Endothelial cell of umbilical vein (primary cell): ENCODE measurements around the gene ZNF835. TPM values are rescaled to one million over a fixed set of nuclear protein-coding genes. Genes with fewer than 3 reads are reported as not detected.

Experiments
- BruUV-seq: library from RNA; stranded (reverse); fragments of 400-500 nt; replicated peaks from 2 replicates; lab custom pipeline; 2021; lab: Mats Ljungman, UMichigan
- CTCF ChIA-PET: fragments of 300-600, 350-600 bp; sonication (Branson Sonifier 250); formaldehyde crosslinking; loops from one replicate; lab custom pipeline; 2021; ENCODE audit warnings: antibody characterized with exemption, inconsistent platforms; lab: Charles Lee
- POLR2A ChIA-PET: fragments of 300-600, 350-600 bp; sonication (Branson Sonifier 250); formaldehyde crosslinking; loops from one replicate; lab custom pipeline; 2021; ENCODE audit warnings: antibody characterized with exemption, inconsistent platforms; lab: Charles Lee
- DNase-seq: peaks from one replicate; pipeline ENCODE4 v3.0.0-alpha.2; 2011; ENCODE audit warnings: low read depth, low spot score
- FAIRE-seq: peaks from 2 replicates; lab custom pipeline; 2011; peaks lifted over from hg19 to GRCh38; lab: Jason Lieb, UNC
- H2AFZ ChIP-seq: 2 replicates; pipeline ENCODE4 v1.6.0; 2012; ENCODE audit warnings: low read depth, low read length, control low read depth, inconsistent platforms
- H3K27ac ChIP-seq: 2 replicates; pipeline ENCODE4 v1.5.1; 2011; ENCODE audit warnings: low read depth, mild to moderate bottlenecking, control low read depth, low read length, moderate library complexity; ENCODE audit not compliant: insufficient read depth
- H3K27me3 ChIP-seq, 2 experiments: 2 replicates each; pipeline versions ENCODE4 v1.6.0 to v1.6.1; 2011; ENCODE audit warnings: low read length in 2 of 2, mixed read lengths in 1 of 2; ENCODE audit not compliant: control insufficient read depth in 2 of 2, insufficient read depth in 2 of 2
- H3K36me3 ChIP-seq, 2 experiments: 2 replicates in 1 of 2; 3 replicates in 1 of 2; pipeline ENCODE4 v1.5.1; 2011; ENCODE audit warnings: low read length in 2 of 2, mild to moderate bottlenecking in 1 of 2, moderate library complexity in 1 of 2; ENCODE audit not compliant: control insufficient read depth in 2 of 2, insufficient read depth in 2 of 2; ENCODE audit errors: extremely low read depth in 1 of 2
- H3K4me1 ChIP-seq: 3 replicates; pipeline ENCODE4 v1.5.1; 2011; ENCODE audit warnings: mild to moderate bottlenecking, low read length; ENCODE audit not compliant: control insufficient read depth, insufficient read depth; ENCODE audit errors: extremely low read depth
- H3K4me2 ChIP-seq: 2 replicates; pipeline ENCODE4 v1.6.1; 2011; ENCODE audit warnings: low read length, control low read depth, mixed read lengths; ENCODE audit not compliant: insufficient read depth
- H3K4me3 ChIP-seq, 3 experiments: fragments of 200-600 bp in 1 of 3; sonication (generic), shearing (Covaris generic) in 1 of 3; replicated peaks in 1 of 3; 2 replicates each; pipeline ENCODE4 v1.5.1; 2011 to 2016; ENCODE audit warnings: control low read depth in 3 of 3, low read length in 3 of 3, mild to moderate bottlenecking in 2 of 3, inconsistent platforms in 1 of 3, low read depth in 1 of 3, moderate library complexity in 1 of 3; ENCODE audit not compliant: insufficient read depth in 1 of 3
- H3K79me2 ChIP-seq: 2 replicates; pipeline ENCODE4 v1.6.0; 2012; ENCODE audit warnings: low read length, inconsistent platforms; ENCODE audit not compliant: control insufficient read depth, insufficient read depth
- H3K9ac ChIP-seq: replicated peaks from 2 replicates; pipeline ENCODE3; 2011; ENCODE audit warnings: low read length, control low read depth; ENCODE audit not compliant: insufficient read depth; ENCODE audit errors: extremely low read depth
- H3K9me1 ChIP-seq: replicated peaks from 3 replicates; pipeline ENCODE4 v1.6.0; 2011; ENCODE audit warnings: mild to moderate bottlenecking, low read length; ENCODE audit not compliant: control insufficient read depth, insufficient read depth; ENCODE audit errors: extremely low read depth
- H3K9me3 ChIP-seq: replicated peaks from 2 replicates; pipeline ENCODE4 v1.5.1; 2012; ENCODE audit warnings: low read length, inconsistent platforms; ENCODE audit not compliant: control insufficient read depth, insufficient read depth
- H4K20me1 ChIP-seq: replicated peaks from 2 replicates; pipeline ENCODE3; 2011; ENCODE audit warnings: mild to moderate bottlenecking, low read length; ENCODE audit not compliant: control insufficient read depth, insufficient read depth; ENCODE audit errors: extremely low read depth
- EZH2 ChIP-seq: IDR thresholded peaks from 2 replicates; pipeline ENCODE4 v1.6.1; 2012; ENCODE audit warnings: borderline replicate concordance, low read depth, mild to moderate bottlenecking, moderate library complexity, low read length, inconsistent platforms; ENCODE audit not compliant: severe bottlenecking
- FOS ChIP-seq: IDR thresholded peaks from 2 replicates; pipeline ENCODE4 v1.6.1; 2011; ENCODE audit warnings: mild to moderate bottlenecking, low read length, moderate library complexity, borderline replicate concordance; ENCODE audit not compliant: insufficient read depth
- GATA2 ChIP-seq: IDR thresholded peaks from 2 replicates; pipeline ENCODE4 v1.7.0; 2011; ENCODE audit warnings: low read depth, mild to moderate bottlenecking, moderate library complexity, mixed read lengths, low read length; ENCODE audit not compliant: insufficient read length, insufficient read depth
- JUN ChIP-seq: IDR thresholded peaks from 2 replicates; pipeline ENCODE4 v1.6.1; 2011; ENCODE audit warnings: borderline replicate concordance, low read depth; ENCODE audit not compliant: insufficient read length, insufficient read depth
- MYC ChIP-seq: IDR thresholded peaks from one replicate; pipeline ENCODE4 v1.6.1; 2011; ENCODE audit warnings: mild to moderate bottlenecking, low read depth, low read length
- POLR2A ChIP-seq: IDR thresholded peaks from 2 replicates; pipeline ENCODE4 v1.6.1; 2012; ENCODE audit warnings: low read depth, mild to moderate bottlenecking, control low read depth, low read length
- POLR2AphosphoS5 ChIP-seq: IDR thresholded peaks from 2 replicates; pipeline ENCODE4 v1.6.1; 2012; ENCODE audit warnings: low read depth, mild to moderate bottlenecking, control low read depth, low read length, moderate library complexity; ENCODE audit not compliant: insufficient read depth
- dilution Hi-C: fragments of 300-500 bp; cut with MboI; formaldehyde crosslinking; loops from one replicate; pipeline ENCODE4 v1.15.0; 2019; ENCODE audit warnings: low sequenced_read_pairs; ENCODE audit not compliant: extremely low pct_ligation_motif_present
- intact Hi-C: fragments of 100-400 bp; cut with micrococcal nuclease; formaldehyde crosslinking; loops from one replicate; pipeline ENCODE4 v1.10.0; 2022
- polyA plus RNA-seq, 4 experiments: library from polyadenylated mRNA; depleted of rRNA in 3 of 4; stranded (reverse) in 3 of 4; unstranded in 1 of 4; fragments of >200 nt; gene quantifications; 2 replicates each; pipeline versions ENCODE4 v1.2.1 to v1.2.3, GENCODE V29; 2011 to 2012; ENCODE audit warnings: missing spikeins in 1 of 4
- total RNA-seq: library from RNA; stranded (reverse); gene quantifications from 2 replicates; pipeline ENCODE4 v1.2.3, GENCODE V29; 2021
- TF ChIP-seq, protein P1 (sequence below): IDR thresholded peaks from 2 replicates; pipeline ENCODE4 v1.6.1; 2011; ENCODE audit not compliant: insufficient read depth, insufficient read length
- TF ChIP-seq, protein P2 (sequence below), 2 donors: IDR thresholded peaks; 1 replicate in 1 of 2; 2 replicates in 1 of 2; pipeline ENCODE4 v1.5.1; 2011; ENCODE audit warnings: low read length in 2 of 2, mild to moderate bottlenecking in 2 of 2, moderate library complexity in 2 of 2, control low read depth in 1 of 2, inconsistent platforms in 1 of 2, low read depth in 1 of 2; ENCODE audit not compliant: insufficient read depth in 1 of 2; ENCODE audit errors: extremely low read depth in 1 of 2

Gene ZNF835
- total and polyA plus RNA-seq, 2 donors (not counting 3 experiments of a cell fraction or from before 2014, with no cell fraction given) = 0.01 TPM; not detected in 1

DNA sequence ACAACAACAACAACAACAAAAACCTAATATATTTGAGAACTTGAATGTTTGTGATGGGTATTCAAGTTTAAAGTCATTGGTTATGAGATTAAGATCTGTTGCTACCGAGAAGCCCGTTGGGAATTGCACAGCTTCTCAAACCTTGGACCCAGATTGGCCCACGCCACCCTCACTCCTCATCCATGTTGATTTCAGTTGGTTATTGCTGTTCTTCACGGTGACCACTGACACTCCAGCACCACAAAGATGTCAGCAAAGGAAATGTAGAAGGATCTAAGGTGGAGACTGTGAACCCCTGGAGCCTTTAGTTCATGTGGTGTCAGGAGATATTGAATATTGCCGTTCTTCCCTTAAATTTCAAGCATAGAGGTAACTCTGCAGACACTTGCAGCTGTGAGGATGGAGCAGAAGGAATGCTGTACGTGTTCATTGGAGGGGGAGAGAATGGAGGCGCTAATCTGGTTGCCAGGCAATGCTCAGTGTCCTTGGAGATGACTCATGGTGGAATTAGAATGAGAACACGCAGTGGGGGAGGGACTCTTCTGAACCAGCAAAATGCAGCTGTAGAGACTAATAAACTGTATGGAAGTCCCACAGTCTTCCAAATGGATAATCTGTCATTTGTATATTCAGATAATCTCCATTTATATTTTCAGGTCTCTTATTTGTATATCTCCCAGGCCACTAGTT lies 20.8 kb upstream of the ZNF835 start:
- no peak for FAIRE-seq
- Histone ChIP-seq H2AFZ (no peak overlapping the region), H4K20me1 (no peaks in the 10 kb centered on the region), H3K36me3 (no peaks in the 10 kb centered on the region), H3K27me3 (no peaks in the 10 kb centered on the region), H3K79me2 (no peaks in the 10 kb centered on the region), H3K9me1 (no peaks in the 10 kb centered on the region), H3K9ac (no peak overlapping the region), H3K27ac (no peak overlapping the region), H3K4me1 (no peaks in the 10 kb centered on the region), H3K4me3 (no peak overlapping the region), H3K4me2 (no peak overlapping the region), H3K9me3 (peaks cover 11% of the 10 kb centered on the region)
- BruUV-seq = no TSS peak
- dilution Hi-C loops = no loop called here
- intact Hi-C loops = no loop called here
- no peak for TF ChIP-seq POLR2AphosphoS5
- TF ChIP-seq, protein P1, sequence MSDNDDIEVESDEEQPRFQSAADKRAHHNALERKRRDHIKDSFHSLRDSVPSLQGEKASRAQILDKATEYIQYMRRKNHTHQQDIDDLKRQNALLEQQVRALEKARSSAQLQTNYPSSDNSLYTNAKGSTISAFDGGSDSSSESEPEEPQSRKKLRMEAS = no peak
- no peak for TF ChIP-seq POLR2A
- no peak for TF ChIP-seq GATA2
- TF ChIP-seq MYC = no peak
- TF ChIP-seq, protein P2, sequence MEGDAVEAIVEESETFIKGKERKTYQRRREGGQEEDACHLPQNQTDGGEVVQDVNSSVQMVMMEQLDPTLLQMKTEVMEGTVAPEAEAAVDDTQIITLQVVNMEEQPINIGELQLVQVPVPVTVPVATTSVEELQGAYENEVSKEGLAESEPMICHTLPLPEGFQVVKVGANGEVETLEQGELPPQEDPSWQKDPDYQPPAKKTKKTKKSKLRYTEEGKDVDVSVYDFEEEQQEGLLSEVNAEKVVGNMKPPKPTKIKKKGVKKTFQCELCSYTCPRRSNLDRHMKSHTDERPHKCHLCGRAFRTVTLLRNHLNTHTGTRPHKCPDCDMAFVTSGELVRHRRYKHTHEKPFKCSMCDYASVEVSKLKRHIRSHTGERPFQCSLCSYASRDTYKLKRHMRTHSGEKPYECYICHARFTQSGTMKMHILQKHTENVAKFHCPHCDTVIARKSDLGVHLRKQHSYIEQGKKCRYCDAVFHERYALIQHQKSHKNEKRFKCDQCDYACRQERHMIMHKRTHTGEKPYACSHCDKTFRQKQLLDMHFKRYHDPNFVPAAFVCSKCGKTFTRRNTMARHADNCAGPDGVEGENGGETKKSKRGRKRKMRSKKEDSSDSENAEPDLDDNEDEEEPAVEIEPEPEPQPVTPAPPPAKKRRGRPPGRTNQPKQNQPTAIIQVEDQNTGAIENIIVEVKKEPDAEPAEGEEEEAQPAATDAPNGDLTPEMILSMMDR (IDR thresholded peaks at IDR 0.05; ENCODE audit: extremely low read depth in 1 of 2, insufficient read depth in 1 of 2, low read depth in 1 of 2, low read length in 2 of 2) = no peak
- TF ChIP-seq JUN = no peak
- TF ChIP-seq EZH2 = no peak
- no peak for TF ChIP-seq FOS
- POLR2A ChIA-PET = no interaction called here
- no peak for DNase-seq
- CTCF ChIA-PET = no interaction called here
